Left ventricle myocardium inferior (tissue), 1 donor: Measurements from ENCODE around the gene TRAK1. TPM values are rescaled to one million over a fixed set of nuclear protein-coding genes. Genes with fewer than 3 reads are reported as not detected.

Source experiments
- DNase-seq: peaks from one replicate; pipeline ENCODE4 v3.0.0-alpha.2; 2020
- H3K27ac ChIP-seq: fragments of 200-600 bp; replicated peaks from 2 replicates; pipeline ENCODE4 v1.8.0; 2021
- H3K27me3 ChIP-seq: fragments of 200-600 bp; 2 replicates; pipeline ENCODE4 v1.8.0; 2021; ENCODE audit warnings: low read depth
- H3K36me3 ChIP-seq: fragments of 200-600 bp; 2 replicates; pipeline ENCODE4 v1.8.0; 2021
- H3K4me1 ChIP-seq: fragments of 200-600 bp; 2 replicates; pipeline ENCODE4 v1.8.0; 2021
- H3K4me3 ChIP-seq: fragments of 200-600 bp; 2 replicates; pipeline ENCODE4 v1.8.0; 2021; ENCODE audit warnings: mild to moderate bottlenecking, moderate library complexity
- H3K9me3 ChIP-seq: fragments of 200-600 bp; replicated peaks from 2 replicates; pipeline ENCODE4 v1.8.0; 2021
- CTCF ChIP-seq: fragments of 200-600 bp; IDR thresholded peaks from 2 replicates; pipeline ENCODE4 v1.8.0; 2021; ENCODE audit warnings: antibody characterized with exemption, mild to moderate bottlenecking, borderline replicate concordance
- intact Hi-C: fragments of 100-400 bp; cut with micrococcal nuclease; formaldehyde crosslinking; loops from one replicate; pipeline ENCODE4 v1.11.0; 2022
- total RNA-seq: library from RNA; stranded (reverse); fragmentation: NEBNext Ultra II Directional; extraction: Animal tissue kit (Norgen Biotek cat#: 25700); gene quantifications from one replicate; pipeline ENCODE4 v1.2.1, GENCODE V29; 2021
- donor health status: DM: no; HTN: yes; CAD: no; lungs with severe emphysema.

Gene TRAK1
- total RNA-seq, 1 donor from 2014 or later = 264 TPM

DNA sequence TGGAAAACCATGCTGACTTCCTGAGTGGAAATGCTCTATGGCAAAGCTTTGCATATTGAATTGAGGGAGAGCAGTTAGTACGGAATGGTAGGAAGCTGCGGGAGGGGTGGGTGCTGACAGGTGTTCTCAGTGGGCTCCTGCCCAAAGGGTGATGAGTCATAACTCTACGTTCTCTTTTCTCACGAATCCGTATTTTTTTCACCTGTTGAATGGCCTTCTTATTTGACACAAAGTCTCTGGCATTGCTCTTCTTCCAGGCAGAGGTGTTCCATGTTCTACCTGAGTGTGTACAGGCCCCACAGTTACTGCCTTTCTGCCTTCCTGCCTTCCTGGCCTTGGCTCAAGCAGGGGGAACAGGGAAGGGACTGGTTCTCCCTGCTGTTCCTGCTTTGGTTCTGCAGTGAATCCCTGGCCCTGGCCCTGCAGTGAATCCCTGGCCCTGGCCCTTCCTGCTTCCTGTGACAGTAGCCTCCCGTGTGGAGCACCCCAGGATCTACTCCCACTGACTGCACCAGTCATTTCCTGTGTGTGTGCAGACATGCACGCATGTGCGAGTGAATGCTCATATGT, 31.9 kb downstream of the TRAK1 start:
- peak overlapping the region; percentile 61 for H3K27ac ChIP-seq
- peaks cover 71% of the 10 kb centered on the region for H3K4me1 ChIP-seq
- intact Hi-C loops = no loop called here
- DNase-seq = no peak
- TF ChIP-seq CTCF = no peak
- no peaks in the 10 kb centered on the region for H3K9me3 ChIP-seq
- peaks cover 20% of the 10 kb centered on the region for H3K36me3 ChIP-seq
- H3K27me3 ChIP-seq = no peaks in the 10 kb centered on the region
- no peak overlapping the region for H3K4me3 ChIP-seq

- intact Hi-C loops = no loop called here
- DNase-seq = no peak
- no peaks in the 10 kb centered on the region for H3K9me3 ChIP-seq
- no peak overlapping the region for H3K4me3 ChIP-seq
- peaks cover 20% of the 10 kb centered on the region for H3K36me3 ChIP-seq
- H3K27ac ChIP-seq = peak overlapping the region; percentile 61
- H3K4me1 ChIP-seq = peaks cover 71% of the 10 kb centered on the region
- TF ChIP-seq CTCF = no peak
- H3K27me3 ChIP-seq = no peaks in the 10 kb centered on the region
Measured at GRCh38 chr3:42123824-42124658, 32.9 kb downstream of the TRAK1 start.

- Histone ChIP-seq H3K9me3 (no peaks in the 10 kb centered on the region), H3K27ac (no peak overlapping the region), H3K27me3 (no peaks in the 10 kb centered on the region), H3K4me1 (peaks cover 58% of the 10 kb centered on the region), H3K36me3 (peaks cover 20% of the 10 kb centered on the region), H3K4me3 (no peak overlapping the region)
- TF ChIP-seq CTCF = no peak
- intact Hi-C loops = no loop called here
- DNase-seq = no peak
Measured at GRCh38 chr3:42127226-42127625, 36.1 kb downstream of the TRAK1 start.

GRCh38 chr3:42128526-42128925, 37.4 kb downstream of the TRAK1 start:
- intact Hi-C loops = no loop called here
- Histone ChIP-seq H3K36me3 (peaks cover 20% of the 10 kb centered on the region), H3K27ac (peak overlapping the region; percentile 8)

More at GRCh38 chr3:42128526-42128925, 37.4 kb downstream of the TRAK1 start:
- no peak for DNase-seq
- Histone ChIP-seq H3K27me3 (no peaks in the 10 kb centered on the region), H3K4me1 (peaks cover 45% of the 10 kb centered on the region), H3K4me3 (no peak overlapping the region), H3K9me3 (no peaks in the 10 kb centered on the region)
- no peak for TF ChIP-seq CTCF
